Ovary (tissue), 3 donors: ENCODE data around the gene CACYBP.

Source experiments
- EP300 ChIP-seq: sonication (generic); formaldehyde crosslinking; IDR thresholded peaks from one replicate; pipeline ENCODE4 v1.6.1; 2017; ENCODE audit warnings: antibody characterized with exemption
- POLR2A ChIP-seq: fragments of 450-650 bp; IDR thresholded peaks from one replicate; pipeline ENCODE4 v1.6.1; 2017; ENCODE audit warnings: antibody characterized with exemption, mild to moderate bottlenecking, moderate library complexity
- TF ChIP-seq, protein P1 (sequence below), 3 donors: fragments of 450-650 bp in 2 of 3; fragments of 200-600 bp in 1 of 3; IDR thresholded peaks; one replicate each; pipeline versions ENCODE4 v1.5.1 to v1.8.0; 2016 to 2022; ENCODE audit warnings: antibody characterized with exemption in 3 of 3, mild to moderate bottlenecking in 1 of 3
- donor health status: DM: no; HTN: no; CAD: no.

DNA sequence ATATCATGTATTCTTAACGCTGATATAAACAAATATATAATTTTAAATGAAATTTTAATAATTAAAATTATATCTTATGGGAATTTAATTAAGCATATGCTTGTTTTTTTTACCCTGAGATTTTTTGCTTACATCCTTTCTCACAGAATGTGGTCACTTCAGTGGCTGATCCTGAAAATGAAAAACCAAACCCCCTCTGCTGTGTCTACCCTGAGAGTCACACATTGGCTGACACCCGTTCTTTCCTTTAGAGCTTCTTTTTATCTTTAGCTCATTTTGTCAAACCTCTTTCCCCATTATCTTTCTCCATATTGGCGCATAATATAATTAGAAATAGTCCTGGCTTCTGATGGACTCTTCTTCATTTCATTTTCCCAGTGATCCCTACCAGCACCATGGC is 10.8 kb upstream of the CACYBP start:
- TF ChIP-seq, protein P1, sequence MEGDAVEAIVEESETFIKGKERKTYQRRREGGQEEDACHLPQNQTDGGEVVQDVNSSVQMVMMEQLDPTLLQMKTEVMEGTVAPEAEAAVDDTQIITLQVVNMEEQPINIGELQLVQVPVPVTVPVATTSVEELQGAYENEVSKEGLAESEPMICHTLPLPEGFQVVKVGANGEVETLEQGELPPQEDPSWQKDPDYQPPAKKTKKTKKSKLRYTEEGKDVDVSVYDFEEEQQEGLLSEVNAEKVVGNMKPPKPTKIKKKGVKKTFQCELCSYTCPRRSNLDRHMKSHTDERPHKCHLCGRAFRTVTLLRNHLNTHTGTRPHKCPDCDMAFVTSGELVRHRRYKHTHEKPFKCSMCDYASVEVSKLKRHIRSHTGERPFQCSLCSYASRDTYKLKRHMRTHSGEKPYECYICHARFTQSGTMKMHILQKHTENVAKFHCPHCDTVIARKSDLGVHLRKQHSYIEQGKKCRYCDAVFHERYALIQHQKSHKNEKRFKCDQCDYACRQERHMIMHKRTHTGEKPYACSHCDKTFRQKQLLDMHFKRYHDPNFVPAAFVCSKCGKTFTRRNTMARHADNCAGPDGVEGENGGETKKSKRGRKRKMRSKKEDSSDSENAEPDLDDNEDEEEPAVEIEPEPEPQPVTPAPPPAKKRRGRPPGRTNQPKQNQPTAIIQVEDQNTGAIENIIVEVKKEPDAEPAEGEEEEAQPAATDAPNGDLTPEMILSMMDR (IDR thresholded peaks at IDR 0.05) = no peak
- TF ChIP-seq EP300 (no peak), POLR2A (no peak)
